Measurements from ENCODE around the gene CLEC4C. TPM values are rescaled to one million over a fixed set of nuclear protein-coding genes. Genes with fewer than 3 reads are reported as not detected.
A peak's percentile ranks its signal among the peaks of the same experiment; 100 is the strongest.
"Not testable (repeated sequence)": the region's sequence is repeated elsewhere in the genome, so short reads cannot be mapped to it uniquely, and the experiment has no call there.

CLEC4C gene, protein sequence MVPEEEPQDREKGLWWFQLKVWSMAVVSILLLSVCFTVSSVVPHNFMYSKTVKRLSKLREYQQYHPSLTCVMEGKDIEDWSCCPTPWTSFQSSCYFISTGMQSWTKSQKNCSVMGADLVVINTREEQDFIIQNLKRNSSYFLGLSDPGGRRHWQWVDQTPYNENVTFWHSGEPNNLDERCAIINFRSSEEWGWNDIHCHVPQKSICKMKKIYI
- 1.3 TPM for polyA plus RNA-seq

DNA sequence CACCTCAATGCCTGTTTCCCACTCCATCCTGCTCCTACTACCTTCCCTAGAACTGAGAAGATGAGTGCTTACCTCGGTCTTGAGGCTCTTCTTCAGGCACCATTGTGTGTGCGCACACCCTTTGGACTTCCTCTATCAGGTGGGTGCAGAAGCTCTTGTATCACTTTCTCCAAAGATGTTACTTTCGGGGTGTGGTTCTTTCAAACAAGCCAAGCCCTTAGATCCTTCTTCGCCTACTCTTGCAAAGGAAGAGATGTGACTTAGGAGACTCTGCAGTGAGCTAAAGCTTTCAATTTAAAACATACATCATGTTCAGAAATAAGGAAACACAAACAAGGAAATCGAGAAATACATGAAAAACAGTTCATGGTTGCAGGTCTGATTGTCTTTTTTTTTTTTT lies at the start of gene CLEC4C:
TSS of gene CLEC4C (minus strand) at position 130 of the 400 bp plus-strand sequence. CDS start at position 103, 27 bp downstream.
- peaks cover 0 to 3% (median 0%) of the 10 kb centered on the region in 3 donors for H3K9me3 Mint-ChIP-seq
- no peak within 1 kb of the TSS for H3K27ac Mint-ChIP-seq
- H3K4me3 Mint-ChIP-seq, result peak within 1 kb of the TSS in 1 of 4 donors; percentile 4
- H3K36me3 Mint-ChIP-seq, result peaks cover 2% of the 10 kb centered on the region
- H3K27me3 Mint-ChIP-seq, result peaks cover 13% of the 10 kb centered on the region
- peaks cover 0 to 3% (median 3%) of the 10 kb centered on the region in 3 donors for H3K4me1 Mint-ChIP-seq

DNA sequence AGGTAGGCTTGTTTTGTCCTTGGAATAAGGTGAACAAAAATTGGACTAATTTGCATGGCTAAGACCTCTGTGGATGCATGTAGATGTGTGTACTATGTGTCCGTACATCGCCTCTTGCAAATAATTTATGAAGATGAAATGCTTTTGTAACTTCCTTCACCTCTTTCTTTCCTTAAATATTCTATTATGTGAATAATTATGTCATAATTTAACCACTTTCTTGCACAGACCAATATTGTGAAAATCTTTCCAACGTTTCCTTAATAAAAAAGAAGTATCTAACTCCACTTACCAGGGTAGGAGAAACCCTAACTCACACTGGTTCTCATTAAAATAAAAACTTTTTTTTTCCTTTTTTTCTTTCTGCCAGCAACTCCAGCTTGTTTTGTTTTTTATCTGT lies 46.0 kb upstream of the CLEC4C start:
- Mint-ChIP-seq H3K4me1 (no peaks in the 10 kb centered on the region), H3K36me3 (no peaks in the 10 kb centered on the region), H3K4me3 (no peak overlapping the region), H3K9me3 (no peaks in the 10 kb centered on the region), H3K27ac (no peak overlapping the region), H3K27me3 (peaks cover 5% of the 10 kb centered on the region)

DNA sequence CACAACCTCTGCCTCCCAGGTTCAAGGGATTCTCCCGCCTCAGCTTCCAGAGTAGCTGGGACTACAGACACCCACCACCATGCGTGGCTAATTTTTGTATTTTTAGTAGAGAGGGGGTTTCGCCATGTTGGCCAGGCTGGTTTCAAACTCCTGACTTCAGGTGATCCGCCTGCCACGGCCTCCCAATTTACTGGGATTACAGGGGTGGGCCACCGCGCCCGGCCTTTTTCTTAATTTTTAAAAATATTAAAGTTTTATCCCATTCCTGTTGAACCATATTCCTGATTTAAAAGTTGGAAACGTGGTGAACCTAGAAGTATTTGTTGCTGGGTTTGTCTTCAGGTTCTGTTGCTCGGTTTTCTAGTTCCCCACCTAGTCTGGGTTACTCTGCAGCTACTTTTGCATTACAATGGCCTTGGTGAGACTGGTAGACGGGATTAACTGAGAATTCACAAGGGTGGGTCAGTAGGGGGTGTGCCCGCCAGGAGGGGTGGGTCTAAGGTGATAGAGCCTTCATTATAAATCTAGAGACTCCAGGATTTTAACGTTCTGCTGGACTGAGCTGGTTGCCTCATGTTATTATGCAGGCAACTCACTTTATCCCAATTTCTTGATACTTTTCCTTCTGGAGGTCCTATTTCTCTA lies 41.8 kb upstream of the CLEC4C start, which contains the start of gene NANOG:
TSS of gene NANOG (plus strand) at position 519 of the 645 bp plus-strand sequence. CDS start 213 bp downstream, outside the sequence.
- H3K36me3 Mint-ChIP-seq, H3K4me3 Mint-ChIP-seq, H3K27ac Mint-ChIP-seq, H3K9me3 Mint-ChIP-seq, H3K27me3 Mint-ChIP-seq, H3K4me1 Mint-ChIP-seq: not testable (repeated sequence)

DNA sequence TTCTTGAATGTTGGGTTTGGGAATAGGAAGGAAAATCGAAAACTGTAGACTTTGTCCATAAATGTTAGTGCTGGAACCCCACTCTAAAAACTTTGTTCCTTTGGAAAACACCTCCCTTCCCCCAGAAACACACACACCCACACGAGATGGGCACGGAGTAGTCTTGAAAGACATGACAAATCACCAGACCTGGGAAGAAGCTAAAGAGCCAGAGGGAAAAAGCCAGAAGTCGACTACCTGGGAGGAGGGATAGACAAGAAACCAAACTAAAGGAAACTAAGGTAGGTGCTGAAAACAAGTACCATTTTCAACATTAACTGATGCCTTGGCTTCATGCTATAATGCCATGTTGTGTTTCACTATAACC lies 41.1 kb upstream of the CLEC4C start:
- no peaks in the 10 kb centered on the region for H3K9me3 Mint-ChIP-seq
- no peak overlapping the region for H3K4me3 Mint-ChIP-seq
- H3K27me3 Mint-ChIP-seq, result peaks cover 7% of the 10 kb centered on the region
- no peaks in the 10 kb centered on the region for H3K36me3 Mint-ChIP-seq
- no peak overlapping the region for H3K27ac Mint-ChIP-seq
- H3K4me1 Mint-ChIP-seq, result no peaks in the 10 kb centered on the region

DNA sequence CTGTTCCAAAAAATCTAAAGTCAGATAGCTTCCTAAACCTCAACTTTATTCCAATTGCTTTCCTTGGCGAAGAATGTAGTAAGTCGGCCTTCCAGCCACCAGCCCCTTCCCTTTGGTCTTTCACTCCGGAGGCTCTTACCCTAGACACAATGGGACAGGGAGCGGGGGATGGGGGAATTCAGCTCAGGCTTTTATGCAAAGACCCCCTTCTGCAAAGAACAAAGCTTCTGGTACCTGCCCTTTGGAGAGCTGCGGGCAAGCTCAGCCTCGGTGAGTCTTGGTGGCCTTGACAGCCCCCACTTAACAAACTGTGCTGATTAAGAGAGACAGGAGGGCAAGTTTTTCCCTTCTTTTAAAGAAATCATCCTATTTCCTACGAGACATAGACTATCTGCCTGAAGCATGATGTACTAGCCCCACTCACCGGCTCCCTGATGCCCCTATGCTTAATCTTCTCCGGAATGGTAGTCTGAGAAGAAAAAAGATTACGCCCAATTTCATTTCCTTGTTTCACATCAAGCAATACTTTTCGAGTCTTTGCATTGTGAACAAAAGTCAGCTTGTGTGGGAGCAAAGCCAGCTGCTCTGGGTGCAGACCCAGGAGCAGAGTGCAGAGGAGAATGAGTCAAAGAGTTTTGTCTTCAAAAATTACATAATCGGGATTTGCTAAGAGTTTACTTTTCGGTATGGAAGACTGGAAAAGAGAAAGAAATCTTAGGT lies 40.6 kb upstream of the CLEC4C start:
- Mint-ChIP-seq H3K4me3 (no peak overlapping the region), H3K27ac (peak overlapping the region in 1 of 3 donors; percentile 31), H3K36me3 (no peaks in the 10 kb centered on the region), H3K9me3 (no peaks in the 10 kb centered on the region), H3K4me1 (no peaks in the 10 kb centered on the region), H3K27me3 (peaks cover 7% of the 10 kb centered on the region)

DNA sequence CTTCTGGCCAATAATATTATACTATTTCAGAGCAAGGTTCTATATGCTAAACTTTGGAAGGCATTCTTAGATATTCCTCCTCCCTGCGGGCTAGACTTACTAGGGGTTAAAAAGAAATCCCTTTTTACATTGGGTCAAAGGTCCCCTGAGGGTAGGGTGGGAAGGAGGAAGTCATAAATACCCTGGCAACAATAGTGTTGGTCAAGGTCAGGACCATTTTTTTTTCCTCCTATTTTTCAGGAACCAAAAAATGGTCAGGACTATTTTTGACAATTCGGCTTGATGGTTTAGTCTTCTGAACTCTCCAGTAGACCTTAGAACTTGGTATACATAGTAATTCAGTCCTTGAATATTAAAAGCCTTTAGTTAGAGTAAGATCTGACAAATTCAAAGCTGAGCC lies 37.5 kb upstream of the CLEC4C start:
- Mint-ChIP-seq H3K9me3 (peaks cover 0 to 1% (median 0%) of the 10 kb centered on the region in 3 donors), H3K27ac (no peak overlapping the region), H3K4me3 (no peak overlapping the region), H3K36me3 (no peaks in the 10 kb centered on the region), H3K27me3 (peaks cover 7% of the 10 kb centered on the region), H3K4me1 (no peaks in the 10 kb centered on the region)

DNA sequence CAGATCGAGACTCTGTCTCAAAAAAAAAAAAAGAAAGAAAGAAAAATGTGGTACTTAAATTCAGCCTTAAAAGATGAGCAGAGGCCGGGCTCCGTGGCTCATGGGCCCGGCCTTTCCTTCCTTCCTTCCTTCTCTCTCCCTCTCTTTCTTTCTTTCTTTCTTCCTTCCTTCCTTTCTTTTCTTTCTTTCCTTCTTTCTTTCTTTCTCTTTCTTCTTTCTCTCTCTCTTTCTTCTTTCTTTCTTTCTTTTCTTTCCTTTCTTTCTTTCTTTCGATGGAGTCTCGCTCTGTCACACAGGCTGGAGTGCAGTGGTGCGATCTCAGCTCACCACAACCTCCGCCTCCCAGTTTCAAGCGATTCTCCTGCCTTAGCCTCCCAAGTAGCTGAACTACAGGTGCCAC lies 36.3 kb upstream of the CLEC4C start:
- H3K4me3 Mint-ChIP-seq, H3K27me3 Mint-ChIP-seq, H3K36me3 Mint-ChIP-seq, H3K9me3 Mint-ChIP-seq, H3K27ac Mint-ChIP-seq, H3K4me1 Mint-ChIP-seq: not testable (repeated sequence)

DNA sequence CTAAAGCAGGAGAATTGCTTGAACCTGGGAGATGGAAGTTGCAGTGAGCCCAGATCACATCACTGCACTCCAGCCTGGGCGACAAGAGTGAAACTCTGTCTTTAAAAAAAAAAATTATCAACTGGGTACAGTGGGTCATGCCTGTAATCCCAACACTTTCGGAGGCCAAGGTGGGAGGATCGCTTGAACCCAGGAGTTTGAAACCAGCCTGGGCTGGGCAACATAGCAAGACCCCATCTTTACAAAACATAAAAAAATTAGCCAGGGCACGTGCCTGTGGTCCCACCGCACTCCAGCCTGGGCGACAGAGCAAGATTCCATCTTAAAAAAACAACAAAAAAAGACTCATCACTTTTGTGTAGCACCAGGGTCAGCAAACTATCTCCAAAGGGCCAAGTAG lies 34.9 kb upstream of the CLEC4C start:
- H3K27ac Mint-ChIP-seq, result no peak overlapping the region
- no peaks in the 10 kb centered on the region for H3K4me1 Mint-ChIP-seq
- peaks cover 4% of the 10 kb centered on the region for H3K27me3 Mint-ChIP-seq
- H3K4me3 Mint-ChIP-seq, result no peak overlapping the region
- H3K36me3 Mint-ChIP-seq, result no peaks in the 10 kb centered on the region
- H3K9me3 Mint-ChIP-seq, result peaks cover 0 to 1% (median 0%) of the 10 kb centered on the region in 3 donors

DNA sequence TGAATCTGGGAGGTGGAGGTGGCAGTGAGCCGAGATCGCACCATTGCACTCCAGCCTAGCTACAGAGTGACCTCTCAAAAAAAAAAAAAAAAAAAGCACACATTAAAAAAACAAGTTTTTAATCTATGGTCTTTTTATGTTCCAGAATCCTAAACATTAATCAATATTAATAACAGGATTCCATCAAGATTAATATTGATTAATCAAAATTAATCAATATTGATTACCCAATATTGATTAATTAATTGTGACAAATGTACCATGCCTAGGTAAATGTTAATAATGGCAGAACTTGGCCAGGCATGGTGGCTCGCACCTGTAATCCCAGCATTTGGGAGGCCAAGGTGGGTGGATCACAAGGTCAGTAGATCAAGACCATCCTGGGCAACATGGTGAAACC lies 34.1 kb upstream of the CLEC4C start:
- Mint-ChIP-seq H3K36me3 (no peaks in the 10 kb centered on the region), H3K4me1 (no peaks in the 10 kb centered on the region), H3K27me3 (peaks cover 2% of the 10 kb centered on the region), H3K4me3 (no peak overlapping the region), H3K9me3 (peaks cover 0 to 1% (median 0%) of the 10 kb centered on the region in 3 donors), H3K27ac (no peak overlapping the region)

DNA sequence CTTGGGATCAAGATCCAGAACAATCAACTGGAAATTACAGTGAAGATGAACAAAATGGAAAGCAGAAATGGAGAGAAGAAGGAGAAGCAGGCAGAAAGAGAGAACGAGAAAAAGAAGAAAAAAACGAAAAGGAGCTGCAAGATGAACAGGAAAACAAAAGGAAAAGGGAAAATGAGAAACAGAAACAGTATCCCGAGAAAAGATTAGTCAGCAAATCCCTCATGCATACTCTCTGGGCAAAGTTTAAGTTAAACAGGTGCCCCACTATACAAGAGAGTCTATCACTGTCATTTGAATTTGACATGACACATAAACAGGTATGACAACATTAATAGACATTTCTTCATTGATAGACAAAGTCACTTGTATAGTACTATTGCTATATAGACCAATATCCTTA lies 22.8 kb upstream of the CLEC4C start:
- H3K27me3 Mint-ChIP-seq, result no peaks in the 10 kb centered on the region
- H3K4me1 Mint-ChIP-seq, result no peaks in the 10 kb centered on the region
- no peak overlapping the region for H3K4me3 Mint-ChIP-seq
- H3K36me3 Mint-ChIP-seq, result no peaks in the 10 kb centered on the region
- H3K27ac Mint-ChIP-seq, result no peak overlapping the region
- H3K9me3 Mint-ChIP-seq, result no peaks in the 10 kb centered on the region

DNA sequence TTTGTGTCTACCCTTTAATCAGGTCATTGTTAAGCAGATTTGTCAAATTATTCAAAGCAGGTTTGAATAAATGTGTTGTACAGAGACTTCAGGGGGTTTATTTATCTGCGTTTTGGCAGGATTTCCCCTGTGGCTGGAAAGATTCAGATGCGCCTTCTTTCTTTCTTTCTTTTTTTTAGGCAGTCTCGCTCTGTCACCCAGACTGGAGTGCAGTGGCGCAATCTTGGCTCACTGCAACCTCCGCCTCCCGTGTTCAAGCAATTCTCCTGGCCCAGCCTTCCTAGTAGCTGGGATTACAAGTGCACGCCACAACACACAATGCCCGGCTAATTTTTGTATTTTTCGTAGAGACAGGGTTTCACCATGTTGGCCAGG lies 11.6 kb upstream of the CLEC4C start:
- Mint-ChIP-seq H3K4me1 (no peaks in the 10 kb centered on the region), H3K27me3 (peaks cover 3% of the 10 kb centered on the region), H3K27ac (no peak overlapping the region), H3K9me3 (peaks cover 0 to 5% (median 0%) of the 10 kb centered on the region in 3 donors), H3K4me3 (no peak overlapping the region), H3K36me3 (peaks cover 1% of the 10 kb centered on the region)

DNA sequence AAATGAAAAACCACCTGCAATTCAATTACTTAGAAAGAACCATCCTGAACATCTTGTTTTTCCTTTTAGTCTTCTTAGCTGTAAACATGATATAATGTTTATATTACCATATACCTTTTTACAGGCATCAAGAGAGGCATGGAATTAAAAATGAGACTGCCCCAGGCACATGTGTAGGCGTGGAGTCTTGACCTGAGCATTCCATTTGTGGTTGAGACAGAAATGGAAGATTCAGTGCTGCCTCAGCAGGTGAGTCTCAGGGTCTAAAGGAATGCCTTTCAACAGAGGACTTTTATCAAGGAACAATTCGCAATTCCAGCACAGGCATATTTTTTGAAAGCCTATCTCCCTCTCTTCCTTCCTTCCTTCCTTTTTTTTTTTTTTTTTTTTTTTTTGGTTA lies 9.8 kb upstream of the CLEC4C start:
- Mint-ChIP-seq H3K9me3 (peaks cover 0 to 5% (median 0%) of the 10 kb centered on the region in 3 donors), H3K36me3 (peaks cover 3% of the 10 kb centered on the region), H3K27me3 (peaks cover 6% of the 10 kb centered on the region), H3K4me3 (no peak overlapping the region), H3K4me1 (no peaks in the 10 kb centered on the region), H3K27ac (no peak overlapping the region)

DNA sequence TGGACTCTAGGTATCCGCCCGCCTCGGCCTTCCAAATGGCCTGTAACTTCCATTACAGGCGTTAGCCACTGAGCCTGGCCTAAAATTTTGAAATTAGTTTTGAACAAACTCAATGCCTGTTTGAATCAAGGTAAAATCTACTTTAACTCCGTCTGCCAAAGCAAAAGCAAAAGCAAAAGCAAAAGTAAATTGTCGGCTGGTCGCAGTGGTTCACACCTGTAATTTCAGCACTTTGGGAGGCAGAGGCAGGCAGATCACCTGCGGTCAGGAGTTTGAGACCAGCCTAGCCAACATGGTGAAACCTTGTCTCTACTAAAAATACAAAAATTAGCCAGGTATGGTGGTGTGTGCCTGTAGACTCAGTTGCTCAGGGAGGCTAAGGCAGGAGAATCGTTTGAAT lies 8.5 kb upstream of the CLEC4C start:
- not testable (repeated sequence) for H3K9me3 Mint-ChIP-seq, H3K36me3 Mint-ChIP-seq, H3K4me3 Mint-ChIP-seq

DNA sequence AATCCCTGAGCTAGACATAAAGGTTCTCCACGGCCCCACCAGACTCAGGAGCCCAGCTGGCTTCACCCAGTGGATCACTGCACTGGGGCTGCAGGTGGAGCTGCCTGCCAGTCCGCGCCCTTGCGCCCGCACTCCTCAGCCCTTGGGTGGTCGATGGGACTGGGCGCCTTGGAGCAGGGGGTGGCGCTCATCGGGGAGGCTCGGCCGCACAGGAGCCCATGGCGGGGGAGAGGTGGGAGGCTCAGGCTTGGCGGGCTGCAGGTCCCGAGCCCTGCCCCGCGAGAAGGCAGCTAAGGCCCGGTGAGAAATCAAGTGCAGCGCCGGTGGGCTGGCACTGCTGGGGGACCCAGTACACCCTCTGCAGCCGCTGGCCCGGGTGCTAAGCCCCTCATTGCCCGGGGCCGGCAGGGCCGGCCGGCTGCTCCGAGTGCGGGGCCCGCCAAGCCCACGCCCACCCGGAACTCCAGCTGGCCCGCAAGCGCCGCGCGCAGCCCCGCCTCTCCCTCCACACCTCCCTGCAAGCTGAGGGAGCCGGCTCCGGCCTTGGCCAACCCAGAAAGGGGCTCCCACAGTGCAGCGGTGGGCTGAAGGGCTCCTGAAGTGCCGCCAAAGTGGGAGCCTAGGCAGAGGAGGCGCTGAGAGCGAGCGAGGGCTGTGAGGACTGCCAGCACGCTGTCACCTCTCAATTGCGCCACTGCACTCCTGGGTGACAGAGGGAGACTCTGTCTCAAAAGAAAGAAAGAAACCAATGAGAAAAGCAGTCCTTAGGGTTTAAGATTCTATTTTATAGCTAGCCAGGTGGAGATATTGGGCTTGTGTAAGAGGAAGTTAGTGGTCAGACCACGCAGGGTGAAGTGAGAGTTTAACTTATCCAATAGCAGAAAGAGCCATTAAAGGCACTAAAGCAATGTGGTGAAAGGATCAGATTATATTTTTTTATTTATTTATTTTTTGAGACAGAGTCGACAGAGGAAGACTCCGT lies 5.1 kb upstream of the CLEC4C start:
- H3K4me3 Mint-ChIP-seq, result not testable (repeated sequence)

More for the DNA sequence above, 8.5 kb upstream of the CLEC4C start:
- H3K27ac Mint-ChIP-seq, result peak overlapping the region in 1 of 3 donors; percentile 62
- not testable (repeated sequence) for H3K27me3 Mint-ChIP-seq, H3K4me1 Mint-ChIP-seq

DNA sequence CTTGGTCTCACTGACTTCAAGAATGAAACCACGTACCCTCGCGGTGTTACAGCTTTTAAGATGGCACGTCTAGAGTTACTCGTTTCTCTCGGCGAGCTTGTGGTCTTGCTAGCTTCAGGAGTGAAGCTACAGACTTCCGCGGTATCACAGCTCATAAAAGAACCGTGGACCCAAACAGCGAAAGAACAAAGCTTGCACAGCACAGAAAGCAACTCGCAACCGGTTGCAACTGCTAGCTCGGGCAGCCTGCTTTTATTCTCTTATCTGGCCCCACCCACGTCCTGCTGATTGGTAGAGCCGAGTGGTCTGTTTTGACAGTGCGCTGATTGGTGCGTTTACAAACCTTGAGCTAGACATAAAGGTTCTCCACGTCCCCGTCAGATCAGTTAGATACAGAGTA lies 4.2 kb upstream of the CLEC4C start:
- Mint-ChIP-seq H3K4me1 (peaks cover 0 to 3% (median 3%) of the 10 kb centered on the region in 3 donors), H3K27me3 (peaks cover 19% of the 10 kb centered on the region), H3K36me3 (peaks cover 5% of the 10 kb centered on the region), H3K4me3 (no peak overlapping the region), H3K9me3 (peaks cover 0 to 4% (median 3%) of the 10 kb centered on the region in 3 donors), H3K27ac (no peak overlapping the region)

More for the DNA sequence above, 5.1 kb upstream of the CLEC4C start:
- peaks cover 16% of the 10 kb centered on the region for H3K27me3 Mint-ChIP-seq
- not testable (repeated sequence) for H3K4me1 Mint-ChIP-seq, H3K27ac Mint-ChIP-seq, H3K36me3 Mint-ChIP-seq, H3K9me3 Mint-ChIP-seq

Measured in IgD-negative memory B cell (primary cell).